H1 (cell line): ENCODE data around the gene HMX1. TPM values are rescaled to one million over a fixed set of nuclear protein-coding genes. Genes with fewer than 3 reads are reported as not detected.

Source experiments
- EGR1 ChIP-seq: IDR thresholded peaks from 2 replicates; pipeline ENCODE4 v1.6.1; 2011; ENCODE audit warnings: low read depth, low read length, borderline replicate concordance
- KDM1A ChIP-seq: fragments of 200-600, 300-600 bp; sonication (generic); IDR thresholded peaks from 2 replicates; pipeline ENCODE4 v1.7.1; 2016; ENCODE audit warnings: mild to moderate bottlenecking, low read length, borderline replicate concordance
- polyA plus RNA-seq, 7 experiments: library from polyadenylated mRNA; depleted of rRNA in 3 of 7; stranded (reverse) in 5 of 7; unstranded in 2 of 7; fragments of >200 nt in 5 of 7; fragments of 200-250 nt in 2 of 7; gene quantifications; 1 replicate in 5 of 7; 2 replicates in 1 of 7; 4 replicates in 1 of 7; pipeline versions ENCODE4 v1.2.1 to v1.2.3, GENCODE V29; 2011 to 2013; ENCODE audit warnings: missing spikeins in 2 of 7, mixed read lengths in 2 of 7
- total RNA-seq: library from RNA; stranded (reverse); fragmentation: NEBNext Ultra II Directional; extraction: Animal tissue kit (Norgen Biotek cat#: 25700); gene quantifications from 2 replicates; pipeline ENCODE4 v1.2.1, GENCODE V29; 2021

HMX1 gene
- total and polyA plus RNA-seq, 2 of the 8 experiments (the other 6 are each of a cell fraction or from before 2014, with no cell fraction given): 0.26 TPM; not detected in 1

GRCh38 chr4:8840816-8841455 lies 30.7 kb downstream of the HMX1 start (continued):
- TF ChIP-seq KDM1A (no peak), EGR1 (no peak)
